SK-N-SH (cell line): ENCODE results near the gene NEK7. TPM values are rescaled to one million over a fixed set of nuclear protein-coding genes. Genes with fewer than 3 reads are reported as not detected.

Experiments used
- CTCF ChIA-PET: fragments of 300-600, 350-600 bp; formaldehyde crosslinking; extraction: SDS; loops from one replicate; lab custom pipeline; 2021; lab: Yijun Ruan, JAX
- POLR2A ChIA-PET: fragments of 350-600 bp; sonication (Branson Sonifier 250); formaldehyde crosslinking; extraction: SDS; loops from one replicate; lab custom pipeline; 2020; ENCODE audit warnings: antibody characterized with exemption, inconsistent platforms; lab: Yijun Ruan, JAX
- DNase-seq: peaks from one replicate; pipeline ENCODE4 v3.0.0; 2012
- H2AFZ ChIP-seq: fragments of 200-600 bp; sonication (generic); 2 replicates; pipeline ENCODE4 v1.8.1; 2016; ENCODE audit warnings: antibody characterized with exemption, mild to moderate bottlenecking, low read depth
- H3F3A ChIP-seq: fragments of 200-600 bp; sonication (generic); replicated peaks from 2 replicates; pipeline ENCODE3; 2016; ENCODE audit warnings: antibody characterized with exemption, mild to moderate bottlenecking; ENCODE audit not compliant: insufficient read depth
- H3K27ac ChIP-seq, 2 experiments: fragments of 200-500 bp in 1 of 2; fragments of 200-600 bp in 1 of 2; sonication (Bioruptor generic) in 1 of 2; sonication (generic), shearing (Covaris generic) in 1 of 2; 2 replicates each; pipeline versions ENCODE4 v1.5.1 to v1.6.1; 2014 to 2016; ENCODE audit warnings: low read depth in 2 of 2, inconsistent platforms in 1 of 2, low read length in 1 of 2, mild to moderate bottlenecking in 1 of 2, mixed read lengths in 1 of 2
- H3K27me3 ChIP-seq: fragments of 200-600 bp; sonication (generic), shearing (Covaris generic); 2 replicates; pipeline ENCODE4 v1.6.1; 2016; ENCODE audit warnings: mixed run types; ENCODE audit not compliant: insufficient read depth
- H3K36me3 ChIP-seq, 2 experiments: fragments of 200-500 bp in 1 of 2; fragments of 200-600 bp in 1 of 2; sonication (Bioruptor generic) in 1 of 2; sonication (generic) in 1 of 2; replicated peaks in 1 of 2; 2 replicates each; pipeline versions ENCODE3 to v1.5.1; 2014 to 2016; ENCODE audit warnings: low read length in 1 of 2, mild to moderate bottlenecking in 1 of 2; ENCODE audit not compliant: insufficient read depth in 2 of 2, control insufficient read depth in 1 of 2
- H3K4me1 ChIP-seq, 2 experiments: fragments of 200-500 bp in 1 of 2; fragments of 200-600 bp in 1 of 2; sonication (Bioruptor generic) in 1 of 2; sonication (generic), shearing (Covaris generic) in 1 of 2; 2 replicates each; pipeline versions ENCODE4 v1.5.1 to v1.6.1; 2014 to 2016; ENCODE audit warnings: low read depth in 1 of 2, low read length in 1 of 2, mixed run types in 1 of 2; ENCODE audit not compliant: insufficient read depth in 2 of 2, control insufficient read depth in 1 of 2
- H3K4me2 ChIP-seq: fragments of 200-600 bp; sonication (generic), shearing (Covaris generic); 2 replicates; pipeline ENCODE4 v1.6.1; 2017; ENCODE audit warnings: mixed run types
- H3K4me3 ChIP-seq, 2 experiments: fragments of 200-500 bp in 1 of 2; fragments of 200-600 bp in 1 of 2; sonication (Bioruptor generic) in 1 of 2; sonication (generic), shearing (Covaris generic) in 1 of 2; 2 replicates each; pipeline versions ENCODE4 v1.5.1 to v1.8.1; 2014 to 2016; ENCODE audit warnings: low read depth in 2 of 2, inconsistent platforms in 1 of 2, low read length in 1 of 2, mild to moderate bottlenecking in 1 of 2, mixed read lengths in 1 of 2, moderate library complexity in 1 of 2
- H3K79me2 ChIP-seq: fragments of 200-600 bp; sonication (generic); 2 replicates; pipeline ENCODE4 v1.8.1; 2017; ENCODE audit warnings: mild to moderate bottlenecking; ENCODE audit not compliant: insufficient read depth
- H3K9ac ChIP-seq: fragments of 200-600 bp; sonication (generic); 2 replicates; pipeline ENCODE4 v1.6.1; 2017; ENCODE audit warnings: mixed run types
- H3K9me2 ChIP-seq: fragments of 200-600 bp; sonication (generic); 2 replicates; pipeline ENCODE4 v1.6.1; 2017; ENCODE audit warnings: mixed run types
- H3K9me3 ChIP-seq: fragments of 200-600 bp; sonication (generic); 2 replicates; pipeline ENCODE4 v1.6.1; 2017; ENCODE audit warnings: mixed run types, mild to moderate bottlenecking, moderate library complexity
- H4K20me1 ChIP-seq: fragments of 200-600 bp; sonication (generic); 2 replicates; pipeline ENCODE4 v1.6.1; 2017; ENCODE audit warnings: mild to moderate bottlenecking, mixed run types; ENCODE audit not compliant: insufficient read depth
- ELF1 ChIP-seq: IDR thresholded peaks from 2 replicates; pipeline ENCODE4 v1.4.0; 2012
- EZH2phosphoT487 ChIP-seq: fragments of 200-600 bp; sonication (generic); IDR thresholded peaks from 2 replicates; pipeline ENCODE4 v1.6.1; 2017; ENCODE audit warnings: low read depth, mixed run types, mild to moderate bottlenecking, antibody characterized with exemption, moderate library complexity, borderline replicate concordance
- FOXJ3 ChIP-seq: sonication (generic); formaldehyde crosslinking; IDR thresholded peaks from 2 replicates; pipeline ENCODE4 v1.5.1; 2020; ENCODE audit warnings: mild to moderate bottlenecking, missing genetic modification reagents
- IRF3 ChIP-seq: fragments of 150-350 bp; IDR thresholded peaks from 2 replicates; pipeline ENCODE4 v1.6.1; 2016; ENCODE audit warnings: mild to moderate bottlenecking, low read depth, low read length
- JUND ChIP-seq: IDR thresholded peaks from 2 replicates; pipeline ENCODE4 v1.4.0; 2012
- MAX ChIP-seq: IDR thresholded peaks from 2 replicates; pipeline ENCODE4 v1.4.0; 2012; ENCODE audit warnings: low read depth
- MEF2A ChIP-seq: IDR thresholded peaks from 2 replicates; pipeline ENCODE4 v1.4.0; 2012; ENCODE audit warnings: low read depth, borderline replicate concordance
- NRF1 ChIP-seq: IDR thresholded peaks from 2 replicates; pipeline ENCODE4 v1.6.1; 2012; ENCODE audit warnings: low read depth, mild to moderate bottlenecking, low read length
- PBX3 ChIP-seq: IDR thresholded peaks from 2 replicates; pipeline ENCODE4; 2012
- RAD21 ChIP-seq: IDR thresholded peaks from 2 replicates; pipeline ENCODE4 v1.6.1; 2012; ENCODE audit warnings: mild to moderate bottlenecking, low read length
- RCOR1 ChIP-seq: fragments of 150-350 bp; IDR thresholded peaks from 2 replicates; pipeline ENCODE4 v1.6.1; 2017; ENCODE audit warnings: antibody characterized with exemption, low read length
- SIN3A ChIP-seq: IDR thresholded peaks from 2 replicates; pipeline ENCODE4 v1.6.1; 2012; ENCODE audit warnings: low read depth, mild to moderate bottlenecking, low read length, moderate library complexity, borderline replicate concordance
- TAF1 ChIP-seq: IDR thresholded peaks from 2 replicates; pipeline ENCODE4 v1.6.1; 2012; ENCODE audit warnings: low read depth, mild to moderate bottlenecking, low read length, moderate library complexity, borderline replicate concordance
- USF2 ChIP-seq: fragments of 150-350 bp; IDR thresholded peaks from 2 replicates; pipeline ENCODE4 v1.6.1; 2017; ENCODE audit warnings: antibody characterized with exemption, low read length, low read depth, borderline replicate concordance
- YY1 ChIP-seq: IDR thresholded peaks from 2 replicates; pipeline ENCODE4 v1.4.0; 2012; ENCODE audit warnings: low read depth, mild to moderate bottlenecking
- ZBTB33 ChIP-seq: IDR thresholded peaks from 2 replicates; pipeline ENCODE4 v1.4.0; 2012; ENCODE audit warnings: low read depth, borderline replicate concordance
- WGBS: methylation state at CpG from one replicate; pipeline ENCODE4 v1.1.6; 2017; ENCODE audit warnings: low lambda C conversion rate; 5-methylcytosine and 5-hydroxymethylcytosine counted together
- polyA plus RNA-seq, 3 experiments: library from polyadenylated mRNA; depleted of rRNA; stranded (reverse); fragments of >200 nt; gene quantifications; 2 replicates each; pipeline ENCODE4 v1.2.3, GENCODE V29; 2012

Gene NEK7
- polyA plus RNA-seq, 1 of the 3 experiments (the other 2 are of a cell fraction): 85.8 TPM

GRCh38 chr1:198245379-198245778 is 88.6 kb downstream of the NEK7 start:
- Histone ChIP-seq H3K27ac (no peak overlapping the region), H3K9me2 (no peaks in the 10 kb centered on the region), H3K4me1 (no peaks in the 10 kb centered on the region; a peak in 3 of 4 replicates), H3K9me3 (no peaks in the 10 kb centered on the region), H3K27me3 (no peaks in the 10 kb centered on the region), H4K20me1 (peaks cover 29% of the 10 kb centered on the region; the same call in 1 of the 2 replicates), H3K36me3 (peaks cover 36 to 45% of the 10 kb centered on the region in 2 experiments), H3K4me2 (no peak overlapping the region), H3K4me3 (no peak overlapping the region), H3K9ac (no peak overlapping the region), H3K79me2 (peaks cover 99% of the 10 kb centered on the region), H2AFZ (no peak overlapping the region), H3F3A (peaks cover 33% of the 10 kb centered on the region)
- TF ChIP-seq JUND (no peak), RAD21 (no peak), MAX (no peak), RCOR1 (no peak), FOXJ3 (CRISPR knock-in tag) (no peak), MEF2A (no peak), TAF1 (no peak), ELF1 (no peak), YY1 (no peak), EZH2phosphoT487 (no peak), NRF1 (no peak), PBX3 (no peak), ZBTB33 (no peak), IRF3 (no peak), SIN3A (no peak), USF2 (no peak)
- CTCF ChIA-PET: interaction anchor here (0.8 to 1.0 kb wide), 2 partner anchors 9 to 89 kb away, joined by 3 read pairs; partner anchors contain the start of gene NEK7
- no peak for DNase-seq
- POLR2A ChIA-PET: no interaction called here
- 93% methylated on average over 2 of the region's 2 CpGs for WGBS
